ENCODE measurements around the gene NIPAL3. TPM values are rescaled to one million over a fixed set of nuclear protein-coding genes. Genes with fewer than 3 reads are reported as not detected.

The NIPAL3 gene
- total and polyA plus RNA-seq, 2 donors (not counting 3 experiments of a cell fraction or from before 2014, with no cell fraction given): 15.5 to 16.0 TPM

DNA sequence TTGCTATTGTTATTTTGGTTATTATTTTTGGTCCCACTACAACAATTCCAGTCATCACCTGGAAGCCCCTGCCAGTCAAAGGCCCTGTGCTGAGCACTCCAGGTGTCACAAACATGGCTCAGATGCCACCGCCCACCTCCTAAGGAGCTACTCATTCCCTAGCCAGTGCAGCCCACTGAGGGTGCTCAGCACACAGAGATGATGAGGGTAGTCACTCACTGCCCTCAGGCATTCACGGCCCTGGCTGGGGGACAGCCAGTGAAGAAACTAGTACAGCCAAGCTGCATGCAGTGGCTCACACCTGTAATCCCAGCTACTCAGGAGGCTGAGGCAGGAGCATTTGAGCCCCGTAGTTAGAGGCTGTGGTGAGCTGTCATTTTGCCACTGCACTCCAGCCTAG, 42.3 kb downstream of the NIPAL3 start:
- intact Hi-C loops (cut with micrococcal nuclease): no loop called here
- no peaks in the 10 kb centered on the region for H3K36me3 ChIP-seq (ENCODE audit: control insufficient read depth in 2 of 2, extremely low read depth in 1 of 2, insufficient read depth in 2 of 2, low read length in 2 of 2)
- H3K79me2 ChIP-seq (ENCODE audit: control insufficient read depth, insufficient read depth, low read length): no peaks in the 10 kb centered on the region
- TF ChIP-seq MYC (IDR thresholded peaks at IDR 0.05; ENCODE audit: low read depth, low read length) (no peak), FOS (IDR thresholded peaks at IDR 0.05; ENCODE audit: borderline replicate concordance, insufficient read depth, low read length) (no peak), POLR2A (IDR thresholded peaks at IDR 0.05; ENCODE audit: low read depth, low read length) (no peak), GATA2 (IDR thresholded peaks at IDR 0.05; ENCODE audit: insufficient read depth, insufficient read length, low read depth, low read length) (no peak)
- TF ChIP-seq, protein P1, sequence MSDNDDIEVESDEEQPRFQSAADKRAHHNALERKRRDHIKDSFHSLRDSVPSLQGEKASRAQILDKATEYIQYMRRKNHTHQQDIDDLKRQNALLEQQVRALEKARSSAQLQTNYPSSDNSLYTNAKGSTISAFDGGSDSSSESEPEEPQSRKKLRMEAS (IDR thresholded peaks at IDR 0.05; ENCODE audit: insufficient read depth, insufficient read length): no peak
- TF ChIP-seq, protein P2, sequence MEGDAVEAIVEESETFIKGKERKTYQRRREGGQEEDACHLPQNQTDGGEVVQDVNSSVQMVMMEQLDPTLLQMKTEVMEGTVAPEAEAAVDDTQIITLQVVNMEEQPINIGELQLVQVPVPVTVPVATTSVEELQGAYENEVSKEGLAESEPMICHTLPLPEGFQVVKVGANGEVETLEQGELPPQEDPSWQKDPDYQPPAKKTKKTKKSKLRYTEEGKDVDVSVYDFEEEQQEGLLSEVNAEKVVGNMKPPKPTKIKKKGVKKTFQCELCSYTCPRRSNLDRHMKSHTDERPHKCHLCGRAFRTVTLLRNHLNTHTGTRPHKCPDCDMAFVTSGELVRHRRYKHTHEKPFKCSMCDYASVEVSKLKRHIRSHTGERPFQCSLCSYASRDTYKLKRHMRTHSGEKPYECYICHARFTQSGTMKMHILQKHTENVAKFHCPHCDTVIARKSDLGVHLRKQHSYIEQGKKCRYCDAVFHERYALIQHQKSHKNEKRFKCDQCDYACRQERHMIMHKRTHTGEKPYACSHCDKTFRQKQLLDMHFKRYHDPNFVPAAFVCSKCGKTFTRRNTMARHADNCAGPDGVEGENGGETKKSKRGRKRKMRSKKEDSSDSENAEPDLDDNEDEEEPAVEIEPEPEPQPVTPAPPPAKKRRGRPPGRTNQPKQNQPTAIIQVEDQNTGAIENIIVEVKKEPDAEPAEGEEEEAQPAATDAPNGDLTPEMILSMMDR (IDR thresholded peaks at IDR 0.05; ENCODE audit: extremely low read depth in 1 of 2, insufficient read depth in 1 of 2, low read depth in 1 of 2, low read length in 2 of 2): no peak
- H3K9ac ChIP-seq (replicated peaks; ENCODE audit: extremely low read depth, insufficient read depth, low read length): no peak overlapping the region
- no peak overlapping the region for H3K4me3 ChIP-seq (replicated peaks in 1 of 3; ENCODE audit: insufficient read depth in 1 of 3, low read depth in 1 of 3, low read length in 3 of 3)
- ChIA-PET CTCF (interaction anchor here (1.3 to 1.5 kb wide), 2 partner anchors 25 to 45 kb away, joined by 3 to 4 read pairs; partner anchors contain the start of gene RCAN3), POLR2A (no interaction called here)
- no peak overlapping the region for H3K27ac ChIP-seq (ENCODE audit: insufficient read depth, low read depth, low read length)
- no peaks in the 10 kb centered on the region for H3K27me3 ChIP-seq (ENCODE audit: control insufficient read depth in 2 of 2, insufficient read depth in 2 of 2, low read length in 2 of 2)
- H2AFZ ChIP-seq (ENCODE audit: low read depth, low read length): no peak overlapping the region
- no peak for FAIRE-seq
- no peak overlapping the region for H3K4me2 ChIP-seq (ENCODE audit: insufficient read depth, low read length)
- dilution Hi-C loops (cut with MboI; ENCODE audit: extremely low pct_ligation_motif_present, low sequenced_read_pairs): no loop called here
- DNase-seq (ENCODE audit: low read depth, low spot score): no peak
- H3K4me1 ChIP-seq (ENCODE audit: control insufficient read depth, extremely low read depth, insufficient read depth, low read length): no peaks in the 10 kb centered on the region
- no peaks in the 10 kb centered on the region for H3K9me1 ChIP-seq (replicated peaks; ENCODE audit: control insufficient read depth, extremely low read depth, insufficient read depth, low read length)
- H4K20me1 ChIP-seq (replicated peaks; ENCODE audit: control insufficient read depth, extremely low read depth, insufficient read depth, low read length): no peaks in the 10 kb centered on the region
- BruUV-seq (replicated peaks): no TSS peak
- H3K9me3 ChIP-seq (replicated peaks; ENCODE audit: control insufficient read depth, insufficient read depth, low read length): no peaks in the 10 kb centered on the region
